ENCODE measurements around the gene CYP4B1.

GRCh38 chr1:46813858-46814396, 15.1 kb downstream of the CYP4B1 start:
- TF ChIP-seq POLR2A (IDR thresholded peaks at IDR 0.05) (no peak), CTCF (IDR thresholded peaks at IDR 0.05) (no peak)

All from Peyer's patch (tissue), 4 donors.